ENCODE measurements around the gene PLD5.

The PLD5 gene

DNA sequence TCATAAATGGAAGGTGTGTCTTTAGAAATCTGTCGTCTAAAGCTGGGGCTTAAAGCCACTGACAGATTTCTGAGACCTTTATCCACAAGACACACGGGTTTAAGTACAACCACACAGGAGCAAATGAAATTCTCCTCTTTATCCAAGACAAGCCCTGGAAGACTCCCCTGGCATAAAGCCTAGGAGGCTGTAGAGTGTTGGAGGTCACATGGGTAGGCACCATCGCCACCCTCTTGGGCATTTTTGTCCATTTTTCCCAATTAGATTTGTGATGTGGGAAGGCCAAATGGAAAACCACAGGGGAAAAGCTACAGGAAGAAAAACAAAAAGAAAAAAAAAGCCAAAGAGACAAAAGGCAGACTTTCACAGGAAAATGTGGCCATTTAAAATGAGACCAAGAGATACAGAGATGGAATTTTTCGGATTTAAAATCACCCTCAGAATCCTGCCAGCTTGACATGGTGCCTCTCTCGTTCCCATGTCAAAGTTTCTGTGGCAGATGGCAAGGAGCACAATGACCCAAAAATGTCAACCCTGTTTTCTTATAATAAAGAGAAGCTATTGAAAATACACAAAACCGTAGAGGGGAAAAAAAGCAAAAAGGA lies 91.9 kb downstream of the PLD5 start:
- in situ Hi-C loops (cut with MboI; ENCODE audit: low pct_unique_long_range_greater_than_20kb, low sequenced_read_pairs, unreplicated experiment) = no loop called here
- TF ChIP-seq, protein P1, sequence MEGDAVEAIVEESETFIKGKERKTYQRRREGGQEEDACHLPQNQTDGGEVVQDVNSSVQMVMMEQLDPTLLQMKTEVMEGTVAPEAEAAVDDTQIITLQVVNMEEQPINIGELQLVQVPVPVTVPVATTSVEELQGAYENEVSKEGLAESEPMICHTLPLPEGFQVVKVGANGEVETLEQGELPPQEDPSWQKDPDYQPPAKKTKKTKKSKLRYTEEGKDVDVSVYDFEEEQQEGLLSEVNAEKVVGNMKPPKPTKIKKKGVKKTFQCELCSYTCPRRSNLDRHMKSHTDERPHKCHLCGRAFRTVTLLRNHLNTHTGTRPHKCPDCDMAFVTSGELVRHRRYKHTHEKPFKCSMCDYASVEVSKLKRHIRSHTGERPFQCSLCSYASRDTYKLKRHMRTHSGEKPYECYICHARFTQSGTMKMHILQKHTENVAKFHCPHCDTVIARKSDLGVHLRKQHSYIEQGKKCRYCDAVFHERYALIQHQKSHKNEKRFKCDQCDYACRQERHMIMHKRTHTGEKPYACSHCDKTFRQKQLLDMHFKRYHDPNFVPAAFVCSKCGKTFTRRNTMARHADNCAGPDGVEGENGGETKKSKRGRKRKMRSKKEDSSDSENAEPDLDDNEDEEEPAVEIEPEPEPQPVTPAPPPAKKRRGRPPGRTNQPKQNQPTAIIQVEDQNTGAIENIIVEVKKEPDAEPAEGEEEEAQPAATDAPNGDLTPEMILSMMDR (IDR thresholded peaks at IDR 0.05; ENCODE audit: extremely low read depth, insufficient read depth, missing control alignments) = no peak
- no peak for DNase-seq (ENCODE audit: low spot score)

DNA sequence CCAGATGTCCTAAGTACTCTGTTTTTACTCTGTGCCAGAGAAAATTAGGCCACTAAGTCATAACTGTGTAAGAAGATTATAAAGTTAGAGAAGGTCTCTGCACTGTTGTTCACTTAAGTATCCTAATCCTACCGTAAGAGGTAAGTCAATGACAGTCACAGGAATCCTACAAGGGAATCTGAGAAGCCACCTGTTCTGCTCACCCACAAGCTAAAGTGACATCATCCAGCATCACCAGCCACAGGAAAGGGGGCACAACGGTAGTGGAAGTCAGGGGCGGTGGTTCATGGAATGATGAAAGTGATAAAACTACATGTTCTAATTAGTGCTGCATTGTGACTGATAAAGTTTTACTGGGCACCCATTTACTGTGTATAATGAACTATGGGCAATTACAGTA lies 92.7 kb downstream of the PLD5 start:
- DNase-seq (ENCODE audit: low spot score) = no peak
- TF ChIP-seq, protein P1 (IDR thresholded peaks at IDR 0.05; ENCODE audit: extremely low read depth, insufficient read depth, missing control alignments) = no peak
- in situ Hi-C loops (cut with MboI; ENCODE audit: low pct_unique_long_range_greater_than_20kb, low sequenced_read_pairs, unreplicated experiment) = no loop called here

DNA sequence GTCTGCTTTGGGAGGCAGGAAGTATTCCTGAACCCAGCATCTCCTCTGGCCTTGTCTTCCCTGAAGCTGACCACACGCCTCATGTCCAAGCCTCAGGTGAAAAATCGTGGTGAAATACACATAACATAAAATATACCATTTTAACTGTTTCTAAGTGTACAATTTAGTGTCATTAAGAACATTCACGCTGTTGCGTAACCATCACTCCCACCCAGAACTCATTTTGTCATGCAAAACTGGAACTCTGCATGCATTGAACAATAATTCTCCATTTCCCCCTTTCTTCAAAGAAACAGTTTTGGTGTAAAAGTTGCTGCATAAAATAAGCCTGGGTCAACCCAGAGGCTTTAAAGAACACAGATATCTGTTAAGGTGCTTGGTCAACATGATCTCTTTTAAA lies 93.5 kb downstream of the PLD5 start:
- in situ Hi-C loops (cut with MboI; ENCODE audit: low pct_unique_long_range_greater_than_20kb, low sequenced_read_pairs, unreplicated experiment) = no loop called here
- TF ChIP-seq, protein P1 (IDR thresholded peaks at IDR 0.05; ENCODE audit: extremely low read depth, insufficient read depth, missing control alignments) = no peak
- no peak for DNase-seq (ENCODE audit: low spot score)

DNA sequence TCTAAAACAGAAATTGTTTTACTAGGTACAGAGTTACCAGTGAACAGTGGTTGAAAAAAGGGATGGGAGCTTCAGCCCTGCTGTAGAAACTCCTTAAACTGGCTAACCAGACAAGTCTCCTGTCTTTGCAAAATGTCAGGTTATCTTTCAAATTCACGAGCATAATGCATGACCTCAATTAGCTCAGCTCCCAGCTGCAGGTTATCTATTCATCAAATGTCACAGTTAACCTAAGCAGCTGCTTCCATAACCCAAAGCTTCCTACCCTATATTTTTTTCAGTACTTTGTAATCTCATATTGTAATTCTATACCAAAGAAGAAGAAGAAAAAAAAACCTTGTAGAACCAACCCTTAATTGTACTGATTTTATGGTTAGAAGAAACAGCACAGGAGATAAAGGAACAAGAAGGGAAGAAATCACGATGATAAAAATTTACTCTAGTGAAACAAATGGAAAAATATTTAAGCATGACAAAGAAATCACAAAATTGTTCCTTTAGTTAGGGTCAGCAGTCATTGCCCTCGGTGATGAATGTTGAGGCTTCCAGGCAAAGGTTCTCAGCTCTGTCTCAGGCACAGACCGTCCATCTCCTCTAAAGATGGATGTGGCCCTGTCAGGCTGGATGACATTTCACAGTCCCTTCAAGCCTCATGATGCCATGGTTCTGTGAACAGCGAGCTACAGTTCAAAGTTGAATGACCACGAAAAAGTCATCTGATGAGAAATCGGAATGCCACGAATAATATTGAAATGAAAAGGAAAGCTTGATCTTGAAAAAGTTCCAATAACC lies 95.9 kb downstream of the PLD5 start:
- in situ Hi-C loops (cut with MboI; ENCODE audit: low pct_unique_long_range_greater_than_20kb, low sequenced_read_pairs, unreplicated experiment) = no loop called here
- no peak for DNase-seq (ENCODE audit: low spot score)
- TF ChIP-seq, protein P1 (IDR thresholded peaks at IDR 0.05; ENCODE audit: extremely low read depth, insufficient read depth, missing control alignments) = no peak

DNA sequence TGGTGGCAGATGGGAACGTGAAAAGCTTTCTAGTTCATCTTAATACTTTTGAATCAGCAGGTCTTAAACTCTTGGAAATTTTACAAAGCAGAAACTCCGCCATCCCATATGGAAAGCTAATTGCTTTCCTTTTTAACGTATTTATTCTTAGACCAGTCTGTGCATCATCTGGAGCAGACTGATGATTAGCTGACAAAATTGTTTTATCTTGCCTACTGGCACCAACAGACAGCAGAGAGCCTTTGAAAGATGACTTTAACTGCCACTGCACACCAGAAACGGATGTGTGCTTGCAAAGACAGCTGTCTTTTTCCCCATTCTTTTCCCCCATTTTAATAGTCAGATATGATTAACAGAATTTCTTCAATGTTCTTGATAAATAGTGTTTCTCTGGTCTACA lies 97.0 kb downstream of the PLD5 start:
- in situ Hi-C loops (cut with MboI; ENCODE audit: low pct_unique_long_range_greater_than_20kb, low sequenced_read_pairs, unreplicated experiment) = no loop called here
- DNase-seq (ENCODE audit: low spot score) = no peak
- TF ChIP-seq, protein P1 (IDR thresholded peaks at IDR 0.05; ENCODE audit: extremely low read depth, insufficient read depth, missing control alignments) = no peak

DNA sequence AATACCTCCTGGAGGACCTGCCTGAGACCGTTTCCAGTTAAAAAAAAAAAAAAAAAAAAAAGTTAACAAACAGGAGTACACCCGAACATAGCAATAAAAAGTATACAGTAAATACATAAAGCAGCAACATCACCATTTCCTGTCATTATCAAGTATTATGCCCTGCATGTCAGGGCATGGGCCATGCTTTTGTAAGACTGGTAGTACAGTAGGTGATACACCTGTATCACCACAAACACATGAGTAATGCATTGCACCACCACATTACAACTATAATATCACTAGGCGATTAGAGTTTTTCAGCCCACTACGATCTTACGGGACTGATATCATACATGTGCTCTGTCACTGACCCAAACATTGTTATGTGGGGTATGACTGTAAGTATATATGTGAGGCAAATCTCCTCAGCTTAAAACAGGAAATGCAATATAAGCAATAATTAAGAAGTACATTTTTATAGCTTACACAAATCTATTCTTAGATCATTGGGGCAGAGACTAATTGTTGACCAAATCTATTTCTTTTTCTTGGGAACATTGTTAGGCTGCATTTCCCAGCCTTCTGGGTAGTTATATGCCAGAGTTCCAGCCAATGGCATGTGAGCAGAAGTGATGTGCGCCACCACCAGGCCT lies 98.1 kb downstream of the PLD5 start:
- in situ Hi-C loops (cut with MboI; ENCODE audit: low pct_unique_long_range_greater_than_20kb, low sequenced_read_pairs, unreplicated experiment) = no loop called here

More for the DNA sequence above, 98.1 kb downstream of the PLD5 start:
- TF ChIP-seq, protein P1 (IDR thresholded peaks at IDR 0.05; ENCODE audit: extremely low read depth, insufficient read depth, missing control alignments) = no peak
- DNase-seq (ENCODE audit: low spot score) = no peak

Measured in GM13977 (cell line).